ENCODE measurements around the gene FOSL1.

Gene FOSL1

DNA sequence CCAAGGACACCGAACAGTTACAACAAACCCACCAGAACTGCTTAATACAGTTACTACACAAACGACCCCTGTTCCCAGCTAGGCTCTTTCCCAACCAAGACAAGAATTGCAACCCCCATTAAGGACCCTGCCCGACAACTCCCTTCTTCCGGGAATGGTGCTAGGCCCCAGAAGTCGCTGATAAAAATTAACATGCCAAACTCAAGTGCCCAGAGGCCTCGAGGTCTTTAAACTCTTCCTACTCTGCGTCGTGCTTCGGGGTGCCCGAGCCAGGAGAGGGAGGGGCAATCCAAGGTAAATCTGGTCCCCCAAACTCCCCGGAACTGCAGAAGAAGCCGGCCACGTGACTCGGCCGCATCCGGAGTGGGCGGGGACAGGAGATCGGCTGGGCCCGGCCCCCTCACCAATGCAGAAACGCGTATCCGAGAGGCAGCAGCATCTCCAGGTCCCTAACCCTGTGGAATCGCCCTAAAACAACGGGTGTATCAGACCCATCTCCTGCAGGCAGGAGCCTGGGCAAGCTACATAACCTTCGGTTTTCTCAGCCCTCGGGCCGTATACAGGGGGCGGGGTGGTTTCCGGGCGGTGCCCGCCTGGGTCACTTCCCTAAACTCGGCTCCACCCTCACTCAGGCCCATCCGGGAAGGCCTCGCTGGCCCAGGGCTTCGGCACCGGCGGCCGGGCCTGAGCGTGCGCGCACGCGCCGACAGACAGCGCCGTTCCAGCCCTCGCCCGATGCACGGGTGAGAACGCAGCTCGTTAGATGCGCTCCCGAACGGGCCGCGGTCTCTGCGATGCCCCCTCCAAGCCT is 43.3 kb downstream of the FOSL1 start:
- peak; percentile 57 for DNase-seq (ENCODE audit: low read depth)
- H3K4me3 ChIP-seq (ENCODE audit: low read length): peak overlapping the region; percentile 96
- TF ChIP-seq, protein P1, sequence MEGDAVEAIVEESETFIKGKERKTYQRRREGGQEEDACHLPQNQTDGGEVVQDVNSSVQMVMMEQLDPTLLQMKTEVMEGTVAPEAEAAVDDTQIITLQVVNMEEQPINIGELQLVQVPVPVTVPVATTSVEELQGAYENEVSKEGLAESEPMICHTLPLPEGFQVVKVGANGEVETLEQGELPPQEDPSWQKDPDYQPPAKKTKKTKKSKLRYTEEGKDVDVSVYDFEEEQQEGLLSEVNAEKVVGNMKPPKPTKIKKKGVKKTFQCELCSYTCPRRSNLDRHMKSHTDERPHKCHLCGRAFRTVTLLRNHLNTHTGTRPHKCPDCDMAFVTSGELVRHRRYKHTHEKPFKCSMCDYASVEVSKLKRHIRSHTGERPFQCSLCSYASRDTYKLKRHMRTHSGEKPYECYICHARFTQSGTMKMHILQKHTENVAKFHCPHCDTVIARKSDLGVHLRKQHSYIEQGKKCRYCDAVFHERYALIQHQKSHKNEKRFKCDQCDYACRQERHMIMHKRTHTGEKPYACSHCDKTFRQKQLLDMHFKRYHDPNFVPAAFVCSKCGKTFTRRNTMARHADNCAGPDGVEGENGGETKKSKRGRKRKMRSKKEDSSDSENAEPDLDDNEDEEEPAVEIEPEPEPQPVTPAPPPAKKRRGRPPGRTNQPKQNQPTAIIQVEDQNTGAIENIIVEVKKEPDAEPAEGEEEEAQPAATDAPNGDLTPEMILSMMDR (conservative IDR thresholded peaks at IDR 0.05; ENCODE audit: low read length): no peak

DNA sequence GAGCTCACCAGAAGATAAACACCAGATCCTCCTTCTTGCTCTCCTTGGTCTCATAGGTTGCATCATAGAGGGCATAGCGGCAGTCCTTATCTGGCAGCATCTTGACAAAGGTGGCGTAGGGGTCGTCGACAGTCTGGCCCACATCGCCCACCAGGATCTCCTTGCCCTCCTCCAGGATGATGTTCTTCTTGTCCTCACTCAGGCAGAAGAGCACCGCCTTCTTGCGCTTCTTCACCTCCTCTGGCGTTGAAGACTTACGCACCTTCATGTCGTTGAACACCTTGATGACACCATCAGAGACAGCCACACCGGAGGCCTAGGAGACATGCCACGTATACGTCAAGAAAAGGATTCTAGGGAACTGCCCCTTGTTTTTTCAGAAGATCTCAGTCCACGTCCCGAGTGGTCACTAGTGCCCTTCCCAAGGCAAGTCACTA is 44.2 kb downstream of the FOSL1 start:
- DNase-seq (ENCODE audit: low read depth): no peak
- TF ChIP-seq, protein P1 (conservative IDR thresholded peaks at IDR 0.05; ENCODE audit: low read length): no peak
- peak overlapping the region; percentile 96 for H3K4me3 ChIP-seq (ENCODE audit: low read length)

DNA sequence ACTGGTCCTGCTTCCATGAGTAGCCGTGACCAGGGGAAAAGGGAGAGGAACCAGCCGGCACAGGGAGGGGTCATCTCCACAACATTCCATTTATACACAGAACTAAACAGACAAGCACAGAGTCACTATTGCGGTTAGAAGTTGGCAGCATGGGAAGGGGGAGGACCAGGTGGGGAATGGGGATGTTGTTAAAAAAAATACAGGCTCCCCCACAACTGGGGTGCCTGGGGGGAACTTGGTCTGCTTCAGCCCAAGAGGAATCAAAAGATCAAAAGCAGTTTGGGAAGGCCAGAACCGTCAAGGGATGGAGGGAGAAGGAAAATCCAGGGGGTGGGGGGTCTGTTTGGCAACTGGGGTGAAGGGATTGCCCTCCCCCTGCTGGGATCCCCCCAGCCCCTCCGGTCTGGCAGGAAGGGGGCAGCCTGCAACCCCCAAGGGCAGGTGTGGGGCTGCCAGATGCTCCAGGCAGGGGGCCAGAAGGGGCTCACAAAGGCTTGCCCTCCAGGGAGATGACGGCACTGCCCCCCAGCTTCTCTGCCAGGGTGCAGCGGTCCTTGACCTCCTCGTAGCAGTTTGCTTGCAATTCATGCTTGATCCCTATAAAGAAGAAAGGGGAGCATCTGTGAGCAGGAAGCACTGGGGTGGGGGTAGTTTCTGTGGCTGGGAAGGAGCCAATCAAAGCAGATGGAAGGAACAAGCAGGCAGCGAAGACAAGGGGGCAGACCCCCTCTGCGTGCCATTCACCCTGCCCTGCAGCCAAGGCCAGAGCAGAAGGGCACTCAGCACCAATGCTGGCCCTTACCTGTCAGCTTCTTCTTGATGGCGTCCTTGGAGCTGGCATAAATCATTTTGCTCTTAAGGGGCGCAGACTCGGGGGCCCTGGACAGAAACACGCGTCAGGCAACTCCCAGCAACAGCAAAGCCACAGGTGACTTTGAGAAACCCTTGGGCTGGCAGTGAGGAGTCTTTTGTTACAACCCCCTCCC is 45.0 kb downstream of the FOSL1 start:
- DNase-seq (ENCODE audit: low read depth): no peak
- peak overlapping the region; percentile 5; the same call in 1 of the 2 replicates for H3K4me3 ChIP-seq (ENCODE audit: low read length)
- TF ChIP-seq, protein P1 (conservative IDR thresholded peaks at IDR 0.05; ENCODE audit: low read length): no peak

DNA sequence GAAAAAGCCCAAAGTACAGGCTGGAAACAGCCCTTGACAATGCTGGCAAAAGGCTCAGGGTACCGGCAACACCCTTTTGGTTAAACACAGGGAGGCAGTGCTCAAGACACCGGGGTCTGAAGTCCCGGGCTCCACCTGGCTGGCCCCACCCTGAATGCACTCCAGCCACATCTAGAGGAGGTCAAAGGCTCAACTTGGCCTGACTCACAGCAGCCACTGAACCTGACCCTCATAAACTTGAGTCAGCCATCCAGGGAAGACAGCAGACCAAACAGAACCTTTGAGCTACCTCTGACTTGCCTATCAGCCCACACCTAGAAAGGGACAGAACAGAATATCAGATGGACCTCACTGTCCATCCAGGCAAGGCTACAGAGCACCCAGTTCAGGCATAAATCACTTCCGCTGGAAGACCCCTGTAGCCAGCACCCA is 46.0 kb downstream of the FOSL1 start:
- DNase-seq (ENCODE audit: low read depth): no peak
- no peak overlapping the region for H3K4me3 ChIP-seq (ENCODE audit: low read length)
- TF ChIP-seq, protein P1 (conservative IDR thresholded peaks at IDR 0.05; ENCODE audit: low read length): no peak

DNA sequence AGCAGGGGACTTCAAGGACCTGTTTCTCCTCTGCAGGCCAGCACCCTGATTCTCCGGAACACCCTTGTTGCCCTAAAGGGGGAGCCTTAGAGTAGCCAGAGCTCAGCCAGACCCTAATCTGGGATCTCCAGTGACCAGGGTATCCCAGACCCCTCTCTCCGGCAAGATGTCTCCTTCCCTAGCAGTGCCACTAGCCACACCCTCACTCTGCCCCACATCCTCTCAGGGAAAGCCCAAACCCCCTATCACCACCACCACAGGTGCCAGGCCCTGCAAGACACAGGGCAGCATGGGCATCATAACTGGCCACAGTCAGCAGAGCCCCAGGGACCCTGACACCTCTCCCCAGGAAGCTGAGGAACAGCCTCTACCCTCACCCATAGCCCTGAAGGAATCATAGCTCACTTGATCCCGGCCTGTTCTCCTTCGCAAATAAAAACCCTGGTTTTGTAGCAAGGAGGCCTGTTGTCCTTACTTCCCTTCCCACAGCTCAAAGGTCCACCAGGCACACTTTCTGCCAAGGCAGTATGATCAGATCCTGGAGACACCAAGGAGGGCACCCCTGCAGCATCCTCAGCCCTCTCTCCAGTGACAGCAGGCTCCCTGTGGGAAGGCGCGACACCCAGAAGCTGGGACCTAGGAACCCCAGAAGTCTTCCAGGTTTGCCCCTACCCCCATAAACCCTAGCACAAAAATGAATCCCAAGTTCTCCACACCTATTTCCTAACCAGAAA is 46.8 kb downstream of the FOSL1 start:
- TF ChIP-seq, protein P1 (conservative IDR thresholded peaks at IDR 0.05; ENCODE audit: low read length): no peak
- H3K4me3 ChIP-seq (ENCODE audit: low read length): no peak overlapping the region
- no peak for DNase-seq (ENCODE audit: low read depth)

DNA sequence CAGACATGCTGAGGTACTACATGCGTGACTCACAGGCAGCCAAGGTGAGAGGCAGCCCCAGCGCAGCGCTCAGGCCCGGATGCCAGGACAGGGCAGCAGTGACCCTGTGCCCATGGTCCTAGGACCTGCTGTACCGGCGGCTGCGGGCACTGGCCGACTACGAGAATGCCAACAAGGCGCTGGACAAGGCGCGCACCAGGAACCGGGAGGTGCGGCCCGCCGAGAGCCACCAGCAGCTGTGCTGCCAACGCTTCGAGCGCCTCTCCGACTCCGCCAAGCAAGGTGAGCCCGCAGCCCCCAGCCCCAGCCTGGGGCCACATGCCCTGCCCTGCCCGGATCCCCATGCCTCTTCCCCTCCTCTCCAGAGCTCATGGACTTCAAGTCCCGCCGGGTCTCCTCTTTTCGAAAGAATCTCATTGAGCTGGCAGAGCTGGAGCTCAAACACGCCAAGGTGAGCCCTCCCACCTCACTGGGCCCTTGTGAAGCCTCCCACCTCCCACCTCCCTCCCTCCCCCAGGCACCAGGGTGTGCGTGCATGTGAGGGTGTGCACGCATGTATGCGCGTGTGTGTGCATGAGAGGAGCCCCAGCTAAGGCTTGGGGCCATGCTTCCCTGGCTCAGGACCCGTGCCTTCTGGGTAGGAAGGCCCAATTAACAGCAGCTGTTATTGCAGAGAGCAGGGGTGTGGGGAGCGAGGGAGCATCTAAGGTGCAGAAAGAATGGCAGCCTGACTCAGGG is 47.5 kb downstream of the FOSL1 start:
- H3K4me3 ChIP-seq (ENCODE audit: low read length): no peak overlapping the region
- no peak for DNase-seq (ENCODE audit: low read depth)
- TF ChIP-seq, protein P1 (conservative IDR thresholded peaks at IDR 0.05; ENCODE audit: low read length): no peak

All from AG10803 (cell line).